T-helper 17 cell (primary cell): Measurements from ENCODE around the gene PSMC6. TPM values are rescaled to one million over a fixed set of nuclear protein-coding genes. Genes with fewer than 3 reads are reported as not detected.
"Not testable (repeated sequence)": the region's sequence is repeated elsewhere in the genome, so short reads cannot be mapped to it uniquely, and the experiment has no call there.

Experiments
- ATAC-seq: fragments of 150-1000 bp; cut with Tn5 transposase; 2 replicates; pipeline ENCODE4 v1.10.0; 2021; ENCODE audit warnings: mild to moderate bottlenecking, moderate library complexity
- DNase-seq, 3 donors: peaks; one replicate each; pipeline versions ENCODE4 v3.0.0 to v3.0.0-alpha.2; 2020 to 2021
- H3K9me3 ChIP-seq: one replicate; pipeline ENCODE4 v1.7.0; 2013; ENCODE audit warnings: low read length, mild to moderate bottlenecking; ENCODE audit not compliant: control insufficient read depth, poor library complexity, severe bottlenecking
- H3K27ac Mint-ChIP-seq: one replicate; pipeline ENCODE4 v1.8.0; 2022; ENCODE audit warnings: mild to moderate bottlenecking, moderate library complexity, mixed read lengths
- H3K27me3 Mint-ChIP-seq: one replicate; pipeline ENCODE4 v1.8.0; 2022; ENCODE audit warnings: mixed read lengths
- H3K36me3 Mint-ChIP-seq: one replicate; pipeline ENCODE4 v1.8.0; 2022; ENCODE audit warnings: low read depth, mixed read lengths
- H3K4me1 Mint-ChIP-seq: one replicate; pipeline ENCODE4 v1.8.0; 2022; ENCODE audit warnings: mild to moderate bottlenecking, mixed read lengths
- H3K4me3 Mint-ChIP-seq: one replicate; pipeline ENCODE4 v1.8.0; 2022; ENCODE audit warnings: mild to moderate bottlenecking, moderate library complexity, mixed read lengths
- total RNA-seq, 4 donors: library from RNA in 2 of 4; stranded (reverse) in 2 of 4; gene quantifications; one replicate each; pipeline ENCODE4 v1.2.3 and lab custom pipeline; 2022 to 2026

PSMC6 gene
- total RNA-seq, 2 donors from 2014 or later: 110 to 117 TPM

- peak overlapping the region; percentile 92 for H3K4me3 Mint-ChIP-seq
- H3K4me1 Mint-ChIP-seq: peaks cover 26% of the 10 kb centered on the region
- peak overlapping the region; percentile 88 for H3K27ac Mint-ChIP-seq
- DNase-seq: no peak
- H3K36me3 Mint-ChIP-seq: peaks cover 5% of the 10 kb centered on the region
- H3K9me3 ChIP-seq: no peaks in the 10 kb centered on the region
- no peaks in the 10 kb centered on the region for H3K27me3 Mint-ChIP-seq
- ATAC-seq: no peak
These were observed 22.6 kb downstream of the PSMC6 start for GRCh38 chr14:52729585-52729924.

DNA sequence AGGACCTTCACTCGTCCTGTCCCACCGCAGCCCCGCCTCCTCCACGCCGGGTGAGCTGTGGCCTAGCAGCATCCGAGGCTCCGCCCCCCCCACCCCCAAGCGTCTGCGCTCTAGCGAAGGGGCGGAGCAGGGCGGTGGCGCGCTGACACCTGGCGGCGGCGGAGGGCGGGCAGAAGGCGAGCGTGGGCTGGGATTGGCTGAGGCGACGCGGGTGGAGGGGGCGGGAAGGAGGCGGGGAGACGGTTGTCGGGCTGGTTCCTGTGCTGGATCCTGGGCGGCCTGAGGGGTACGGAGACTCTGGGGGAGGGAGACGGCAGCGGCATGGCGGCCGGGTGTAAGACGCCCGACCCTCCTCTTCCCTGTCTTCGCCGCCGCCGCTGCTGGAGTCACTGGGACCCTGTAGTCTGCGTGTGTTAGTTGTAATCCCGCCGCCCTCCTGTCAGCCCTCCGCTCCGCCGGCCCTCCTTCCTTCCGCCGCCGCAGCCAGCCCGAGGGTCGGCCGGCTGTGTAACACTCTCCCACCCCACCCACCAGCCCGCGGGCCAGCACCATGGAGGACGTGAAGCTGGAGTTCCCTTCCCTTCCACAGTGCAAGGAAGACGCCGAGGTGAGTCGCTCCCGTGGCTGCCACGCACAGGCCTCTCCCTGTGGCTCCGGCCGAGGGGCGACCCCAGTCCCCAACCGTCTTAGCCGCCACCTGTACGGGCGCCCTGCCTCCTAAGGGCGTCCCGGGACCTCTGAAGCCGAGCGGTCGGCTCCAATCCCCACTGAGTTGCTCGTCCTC is 23.1 kb downstream of the PSMC6 start, which contains the start of gene STYX:
TSS of gene STYX (plus strand) at position 242 of the 784 bp plus-strand sequence. CDS start at position 551, 309 bp downstream.
- ATAC-seq (peak; percentile 96), DNase-seq (peak; percentile 96 to 99 (median 99))
- H3K27ac Mint-ChIP-seq: peak within 1 kb of the TSS; percentile 88
- H3K4me3 Mint-ChIP-seq: peak within 1 kb of the TSS; percentile 92
- H3K4me1 Mint-ChIP-seq: peaks cover 27% of the 10 kb centered on the region
- H3K9me3 ChIP-seq: no peaks in the 10 kb centered on the region
- peaks cover 5% of the 10 kb centered on the region for H3K36me3 Mint-ChIP-seq
- H3K27me3 Mint-ChIP-seq: no peaks in the 10 kb centered on the region

- Mint-ChIP-seq H3K4me1 (peaks cover 29% of the 10 kb centered on the region), H3K27me3 (no peaks in the 10 kb centered on the region), H3K36me3 (peaks cover 5% of the 10 kb centered on the region), H3K4me3 (peak overlapping the region; percentile 92), H3K27ac (peak overlapping the region; percentile 88)
- DNase-seq (no peak), ATAC-seq (no peak)
- H3K9me3 ChIP-seq: no peaks in the 10 kb centered on the region
These were observed 23.7 kb downstream of the PSMC6 start for GRCh38 chr14:52730709-52731111.

DNA sequence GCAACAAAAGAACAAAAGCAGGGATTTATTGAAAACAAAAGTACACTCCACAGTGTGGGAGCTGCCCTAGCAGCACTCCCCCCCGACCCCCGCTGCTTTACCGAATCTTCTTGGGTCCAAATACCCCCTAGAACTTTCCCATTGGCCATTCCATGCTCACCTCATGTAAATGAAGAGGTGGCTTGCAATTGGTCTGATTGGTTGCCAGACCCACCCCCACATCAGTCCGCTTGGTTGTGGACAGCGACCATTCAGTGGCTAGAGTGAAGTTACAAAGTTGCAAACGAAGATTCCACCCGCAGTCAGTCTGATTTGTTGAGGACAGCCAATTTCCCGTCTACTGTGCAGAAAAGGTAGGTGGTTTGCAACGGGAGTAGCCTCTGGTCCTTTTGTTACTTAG is 26.8 kb downstream of the PSMC6 start:
- no peaks in the 10 kb centered on the region for H3K9me3 ChIP-seq
- peaks cover 7% of the 10 kb centered on the region for H3K36me3 Mint-ChIP-seq
- peaks cover 43% of the 10 kb centered on the region for H3K4me1 Mint-ChIP-seq
- H3K27me3 Mint-ChIP-seq: no peaks in the 10 kb centered on the region
- DNase-seq: no peak
- peak overlapping the region; percentile 33 for H3K4me3 Mint-ChIP-seq
- H3K27ac Mint-ChIP-seq: peak overlapping the region; percentile 76
- ATAC-seq: no peak

DNA sequence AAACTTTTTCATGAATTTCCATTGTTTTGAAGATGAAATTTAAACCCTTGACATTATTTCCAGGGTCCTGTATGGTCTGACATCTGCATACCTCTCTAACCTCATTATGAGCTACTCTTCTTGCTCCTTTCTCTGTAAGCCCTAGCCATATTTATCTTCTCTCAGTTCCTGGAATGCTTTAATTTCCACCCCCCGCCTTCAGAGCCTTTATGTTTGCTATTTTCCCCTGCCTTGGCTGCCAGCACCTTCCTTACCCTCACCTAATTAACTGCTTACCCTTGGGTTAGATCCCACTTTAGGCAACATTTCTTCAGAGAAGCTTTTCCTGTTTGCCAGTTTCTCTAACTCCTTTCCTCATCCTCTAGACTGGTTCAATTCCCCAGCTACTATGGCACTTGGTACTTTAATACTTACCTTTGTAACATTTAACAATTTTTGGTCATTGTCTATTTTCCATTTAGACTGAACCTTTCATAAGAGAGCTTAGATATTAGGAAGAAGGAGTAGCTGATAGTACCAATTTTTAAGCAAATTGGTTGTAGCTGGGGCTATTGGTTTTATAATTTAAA is 29.0 kb downstream of the PSMC6 start:
- peaks cover 7% of the 10 kb centered on the region for H3K36me3 Mint-ChIP-seq
- H3K4me3 Mint-ChIP-seq: peak overlapping the region; percentile 54
- ATAC-seq (no peak), DNase-seq (no peak)
- H3K27ac Mint-ChIP-seq: peak overlapping the region; percentile 86
- no peaks in the 10 kb centered on the region for H3K27me3 Mint-ChIP-seq
- H3K9me3 ChIP-seq: no peaks in the 10 kb centered on the region
- peaks cover 41% of the 10 kb centered on the region for H3K4me1 Mint-ChIP-seq

GRCh38 chr14:52738409-52738808 is 31.4 kb downstream of the PSMC6 start:
- H3K4me3 Mint-ChIP-seq: peak overlapping the region; percentile 36
- H3K9me3 ChIP-seq: no peaks in the 10 kb centered on the region
- peak overlapping the region; percentile 86 for H3K27ac Mint-ChIP-seq
- no peak for DNase-seq
- no peaks in the 10 kb centered on the region for H3K27me3 Mint-ChIP-seq
- peaks cover 5% of the 10 kb centered on the region for H3K36me3 Mint-ChIP-seq
- ATAC-seq: no peak
- peaks cover 41% of the 10 kb centered on the region for H3K4me1 Mint-ChIP-seq

- Mint-ChIP-seq H3K36me3 (peaks cover 2% of the 10 kb centered on the region), H3K4me3 (peak overlapping the region; percentile 41), H3K27me3 (no peaks in the 10 kb centered on the region), H3K4me1 (peaks cover 43% of the 10 kb centered on the region), H3K27ac (peak overlapping the region; percentile 98)
- no peak for DNase-seq
- no peaks in the 10 kb centered on the region for H3K9me3 ChIP-seq
- no peak for ATAC-seq
These were observed 33.8 kb downstream of the PSMC6 start for GRCh38 chr14:52740751-52741150.

DNA sequence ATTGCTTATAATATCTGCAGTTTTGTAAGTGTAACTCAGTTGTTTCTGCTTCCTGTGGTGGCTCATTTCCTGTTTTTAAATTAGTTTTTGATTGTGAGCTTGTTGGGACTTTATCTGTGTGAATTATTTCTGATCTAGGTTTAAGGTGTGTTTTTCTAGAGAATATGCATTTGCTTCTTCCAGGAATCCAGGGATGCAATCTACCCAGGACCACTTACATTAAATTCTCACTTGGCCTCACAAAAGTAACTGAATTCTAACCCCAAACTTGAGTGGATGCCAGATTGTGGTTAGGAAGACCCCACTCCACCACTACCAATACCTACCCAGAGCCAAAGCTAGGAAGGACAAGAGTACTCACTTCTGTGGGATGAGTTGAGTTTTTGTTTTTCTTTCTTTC is 34.9 kb downstream of the PSMC6 start:
- H3K27ac Mint-ChIP-seq: peak overlapping the region; percentile 98
- DNase-seq (no peak), ATAC-seq (peak; percentile 69)
- peaks cover 40% of the 10 kb centered on the region for H3K4me1 Mint-ChIP-seq
- H3K4me3 Mint-ChIP-seq: peak overlapping the region; percentile 84
- H3K36me3 Mint-ChIP-seq: no peaks in the 10 kb centered on the region
- no peaks in the 10 kb centered on the region for H3K9me3 ChIP-seq
- no peaks in the 10 kb centered on the region for H3K27me3 Mint-ChIP-seq

DNA sequence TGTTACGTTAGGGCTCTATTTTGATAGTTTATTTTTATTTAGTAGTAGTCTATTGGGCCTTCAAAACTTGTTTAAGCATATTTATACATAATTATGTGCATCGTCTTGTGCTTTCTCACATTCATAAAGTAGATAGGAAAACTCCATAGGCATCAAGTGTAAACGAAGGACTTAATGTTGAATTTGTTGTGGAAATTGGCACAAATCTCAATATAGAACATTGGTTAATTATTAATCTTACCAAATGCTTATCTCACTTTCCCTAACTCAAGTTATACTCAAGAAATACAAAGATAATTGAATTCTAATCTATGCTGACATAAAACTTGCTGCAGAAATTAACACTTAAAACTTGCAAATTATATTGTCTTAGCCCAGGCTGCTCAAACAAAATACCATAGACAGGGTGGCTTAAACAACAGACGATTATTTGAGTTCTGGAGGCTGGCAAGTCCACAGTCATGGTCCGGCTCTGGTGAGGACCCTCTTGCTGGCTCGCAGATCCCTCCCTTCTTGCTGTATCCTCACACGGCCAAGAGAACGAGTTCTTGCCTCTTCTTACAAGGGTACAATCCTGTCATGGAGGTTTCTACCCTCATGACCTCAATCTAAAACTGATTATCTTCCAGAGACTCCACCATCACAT is 41.8 kb downstream of the PSMC6 start:
- Mint-ChIP-seq H3K27ac (no peak overlapping the region), H3K4me3 (no peak overlapping the region), H3K27me3 (no peaks in the 10 kb centered on the region), H3K36me3 (no peaks in the 10 kb centered on the region), H3K4me1 (peaks cover 11% of the 10 kb centered on the region)
- DNase-seq: no peak
- no peaks in the 10 kb centered on the region for H3K9me3 ChIP-seq
- ATAC-seq: no peak

- peak overlapping the region; percentile 21 for H3K27ac Mint-ChIP-seq
- DNase-seq: no peak
- no peaks in the 10 kb centered on the region for H3K4me1 Mint-ChIP-seq
- no peak for ATAC-seq
- H3K27me3 Mint-ChIP-seq: no peaks in the 10 kb centered on the region
- no peak overlapping the region for H3K4me3 Mint-ChIP-seq
- no peaks in the 10 kb centered on the region for H3K36me3 Mint-ChIP-seq
- H3K9me3 ChIP-seq: no peaks in the 10 kb centered on the region
These were observed 48.8 kb downstream of the PSMC6 start for GRCh38 chr14:52755607-52756316.

GRCh38 chr14:52759145-52759544 is 52.1 kb downstream of the PSMC6 start:
- no peak for ATAC-seq
- peaks cover 4% of the 10 kb centered on the region for H3K36me3 Mint-ChIP-seq
- peaks cover 12% of the 10 kb centered on the region for H3K4me1 Mint-ChIP-seq
- no peak overlapping the region for H3K27ac Mint-ChIP-seq
- no peaks in the 10 kb centered on the region for H3K27me3 Mint-ChIP-seq
- H3K4me3 Mint-ChIP-seq: no peak overlapping the region
- no peaks in the 10 kb centered on the region for H3K9me3 ChIP-seq
- DNase-seq: no peak

GRCh38 chr14:52762923-52763322 is 55.9 kb downstream of the PSMC6 start:
- not testable (repeated sequence) for H3K27me3 Mint-ChIP-seq, H3K9me3 ChIP-seq, H3K4me3 Mint-ChIP-seq, DNase-seq, ATAC-seq, H3K36me3 Mint-ChIP-seq
- Mint-ChIP-seq H3K27ac (peak overlapping the region; percentile 89), H3K4me1 (peaks cover 19% of the 10 kb centered on the region)
